ENCODE data around the gene ZNF823. TPM values are rescaled to one million over a fixed set of nuclear protein-coding genes. Genes with fewer than 3 reads are reported as not detected.
A peak's percentile ranks its signal among the peaks of the same experiment; 100 is the strongest.

Gene ZNF823
- total and polyA plus RNA-seq, 9 of the 15 experiments (the other 6 are each of a cell fraction or from before 2014, with no cell fraction given): 4.0 to 13.4 (median 6.1) TPM

GRCh38 chr19:11766597-11767591 is 28.1 kb upstream of the ZNF823 start, which contains the start of gene ZNF441 (continued):
- TF ChIP-seq DEAF1 (CRISPR knock-in tag; IDR thresholded peaks at IDR 0.05): no peak
- peak; percentile 77; the same call in 1 of the 2 replicates for TF ChIP-seq ZBTB1 (CRISPR knock-in tag; IDR thresholded peaks at IDR 0.05; ENCODE audit: borderline replicate concordance, low read depth)
- TF ChIP-seq TRIM24 (IDR thresholded peaks at IDR 0.05): peak in 1 of 2 experiments; percentile 85; a peak in 2 of 4 replicates
- TF ChIP-seq POLR2G (IDR thresholded peaks at IDR 0.05; ENCODE audit: low read depth, low read length): peak; percentile 93
- no peak for TF ChIP-seq PCBP2 (IDR thresholded peaks at IDR 0.05; ENCODE audit: low read depth, low read length, poor library complexity, severe bottlenecking)
- no peak for TF ChIP-seq ZBTB34 (CRISPR knock-in tag; IDR thresholded peaks at IDR 0.05)
- TF ChIP-seq FOXK2 (conservative IDR thresholded peaks at IDR 0.05 in 1 of 2, IDR thresholded peaks at IDR 0.05 in 1 of 2; ENCODE audit: low read depth in 2 of 2): peak in 1 of 2 experiments; percentile 31; a peak in 1 of 4 replicates
- TF ChIP-seq FOXP4 (CRISPR knock-in tag; IDR thresholded peaks at IDR 0.05; ENCODE audit: borderline replicate concordance): peak; percentile 75; the same call in 1 of the 2 replicates
- no peak for TF ChIP-seq ARNT (IDR thresholded peaks at IDR 0.05)
- TF ChIP-seq POLR2H (tag; IDR thresholded peaks at IDR 0.05; ENCODE audit: low read depth): peak; percentile 59; the same call in 1 of the 2 replicates
- TF ChIP-seq PKNOX1 (IDR thresholded peaks at IDR 0.05): peak; percentile 99
- TF ChIP-seq PREB (CRISPR knock-in tag; IDR thresholded peaks at IDR 0.05): no peak
- no peak for TF ChIP-seq WHSC1 (IDR thresholded peaks at IDR 0.05; ENCODE audit: low read length)
- no peak for TF ChIP-seq SAFB2 (IDR thresholded peaks at IDR 0.05; ENCODE audit: borderline replicate concordance, low read depth, low read length, severe bottlenecking)
- no peak for TF ChIP-seq NR4A1 (CRISPR knock-in tag; IDR thresholded peaks at IDR 0.05)
- TF ChIP-seq NR4A1 (tag; IDR thresholded peaks at IDR 0.05): no peak
- no peak for TF ChIP-seq CBX8 (IDR thresholded peaks at IDR 0.05; ENCODE audit: borderline replicate concordance, extremely low read depth, low read depth, low read length, poor library complexity, severe bottlenecking)
- no peak for TF ChIP-seq ZNF668 (CRISPR knock-in tag; IDR thresholded peaks at IDR 0.05)

Measured in K562 (cell line).